ENCODE measurements around the gene KCNH1.

Gene KCNH1

GRCh38 chr1:211169353-211169752 is 35.4 kb upstream of the KCNH1 start:
- Histone ChIP-seq H3K27me3 (ENCODE audit: low read depth, low read length) (no peaks in the 10 kb centered on the region), H3K4me3 (ENCODE audit: low read length) (no peak overlapping the region), H2AFZ (ENCODE audit: low read depth, low read length) (no peak overlapping the region), H3K4me1 (ENCODE audit: low read length) (no peaks in the 10 kb centered on the region), H3K9ac (ENCODE audit: low read length) (no peak overlapping the region), H3K36me3 (replicated peaks; ENCODE audit: low read depth, low read length) (no peaks in the 10 kb centered on the region), H3K9me3 (ENCODE audit: insufficient read depth, low read length) (no peaks in the 10 kb centered on the region), H3K79me2 (ENCODE audit: low read length) (no peaks in the 10 kb centered on the region), H4K20me1 (ENCODE audit: insufficient read depth, low read length) (no peaks in the 10 kb centered on the region), H3K4me2 (ENCODE audit: low read length) (no peak overlapping the region), H3K27ac (ENCODE audit: low read length) (no peak overlapping the region)
- TF ChIP-seq EZH2phosphoT487 (IDR thresholded peaks at IDR 0.05; ENCODE audit: low read depth): no peak
- no peak for TF ChIP-seq CTCF (IDR thresholded peaks at IDR 0.05; ENCODE audit: low read depth, low read length)

- TF ChIP-seq CTCF (IDR thresholded peaks at IDR 0.05; ENCODE audit: low read depth, low read length) (no peak), EZH2phosphoT487 (IDR thresholded peaks at IDR 0.05; ENCODE audit: low read depth) (no peak)
- Histone ChIP-seq H4K20me1 (ENCODE audit: insufficient read depth, low read length) (no peaks in the 10 kb centered on the region), H3K4me3 (ENCODE audit: low read length) (no peak overlapping the region)
Measured at GRCh38 chr1:211158866-211159265, 24.9 kb upstream of the KCNH1 start.

GRCh38 chr1:211155040-211155439 is 21.1 kb upstream of the KCNH1 start:
- no peaks in the 10 kb centered on the region for H3K9me3 ChIP-seq (ENCODE audit: insufficient read depth, low read length)
- H3K4me2 ChIP-seq (ENCODE audit: low read length): no peak overlapping the region
- no peaks in the 10 kb centered on the region for H3K27me3 ChIP-seq (ENCODE audit: low read depth, low read length)
- TF ChIP-seq EZH2phosphoT487 (IDR thresholded peaks at IDR 0.05; ENCODE audit: low read depth) (no peak), CTCF (IDR thresholded peaks at IDR 0.05; ENCODE audit: low read depth, low read length) (no peak)
- no peak overlapping the region for H3K4me3 ChIP-seq (ENCODE audit: low read length)
- H4K20me1 ChIP-seq (ENCODE audit: insufficient read depth, low read length): no peaks in the 10 kb centered on the region
- no peak overlapping the region for H3K9ac ChIP-seq (ENCODE audit: low read length)
- no peak overlapping the region for H2AFZ ChIP-seq (ENCODE audit: low read depth, low read length)
- no peaks in the 10 kb centered on the region for H3K79me2 ChIP-seq (ENCODE audit: low read length)
- H3K4me1 ChIP-seq (ENCODE audit: low read length): no peaks in the 10 kb centered on the region
- no peak overlapping the region for H3K27ac ChIP-seq (ENCODE audit: low read length)
- H3K36me3 ChIP-seq (replicated peaks; ENCODE audit: low read depth, low read length): no peaks in the 10 kb centered on the region

More at GRCh38 chr1:211158866-211159265, 24.9 kb upstream of the KCNH1 start:
- Histone ChIP-seq H2AFZ (ENCODE audit: low read depth, low read length) (no peak overlapping the region), H3K9ac (ENCODE audit: low read length) (no peak overlapping the region), H3K27ac (ENCODE audit: low read length) (no peak overlapping the region), H3K4me1 (ENCODE audit: low read length) (no peaks in the 10 kb centered on the region), H3K79me2 (ENCODE audit: low read length) (no peaks in the 10 kb centered on the region), H3K36me3 (replicated peaks; ENCODE audit: low read depth, low read length) (no peaks in the 10 kb centered on the region), H3K9me3 (ENCODE audit: insufficient read depth, low read length) (no peaks in the 10 kb centered on the region), H3K27me3 (ENCODE audit: low read depth, low read length) (no peaks in the 10 kb centered on the region), H3K4me2 (ENCODE audit: low read length) (no peak overlapping the region)

- TF ChIP-seq CTCF (IDR thresholded peaks at IDR 0.05; ENCODE audit: low read depth, low read length): no peak
- TF ChIP-seq EZH2phosphoT487 (IDR thresholded peaks at IDR 0.05; ENCODE audit: low read depth): no peak
- Histone ChIP-seq H2AFZ (ENCODE audit: low read depth, low read length) (no peak overlapping the region), H3K36me3 (replicated peaks; ENCODE audit: low read depth, low read length) (no peaks in the 10 kb centered on the region), H3K9me3 (ENCODE audit: insufficient read depth, low read length) (no peaks in the 10 kb centered on the region), H4K20me1 (ENCODE audit: insufficient read depth, low read length) (no peaks in the 10 kb centered on the region), H3K27me3 (ENCODE audit: low read depth, low read length) (peaks cover 5% of the 10 kb centered on the region; the same call in 1 of the 2 replicates), H3K4me2 (ENCODE audit: low read length) (no peak overlapping the region), H3K4me1 (ENCODE audit: low read length) (no peaks in the 10 kb centered on the region), H3K4me3 (ENCODE audit: low read length) (no peak overlapping the region), H3K9ac (ENCODE audit: low read length) (no peak overlapping the region), H3K79me2 (ENCODE audit: low read length) (no peaks in the 10 kb centered on the region), H3K27ac (ENCODE audit: low read length) (no peak overlapping the region)
Measured at GRCh38 chr1:211153932-211154331, 20.0 kb upstream of the KCNH1 start.

Data from OCI-LY3 (cell line).